A172 (cell line): ENCODE measurements around the gene SPACA4. TPM values are rescaled to one million over a fixed set of nuclear protein-coding genes. Genes with fewer than 3 reads are reported as not detected.

ENCODE experiments used
- DNase-seq: peaks from one replicate; pipeline ENCODE4 v3.0.0-alpha.2; 2015; ENCODE audit warnings: low spot score
- total RNA-seq: library from RNA; depleted of rRNA; stranded (reverse); fragments of >200 nt; shearing (Covaris generic); gene quantifications from 2 replicates; pipeline ENCODE4 v1.2.3, GENCODE V29; 2014

The SPACA4 gene
- total RNA-seq, 1 experiment from 2014 or later, result not detected

DNA sequence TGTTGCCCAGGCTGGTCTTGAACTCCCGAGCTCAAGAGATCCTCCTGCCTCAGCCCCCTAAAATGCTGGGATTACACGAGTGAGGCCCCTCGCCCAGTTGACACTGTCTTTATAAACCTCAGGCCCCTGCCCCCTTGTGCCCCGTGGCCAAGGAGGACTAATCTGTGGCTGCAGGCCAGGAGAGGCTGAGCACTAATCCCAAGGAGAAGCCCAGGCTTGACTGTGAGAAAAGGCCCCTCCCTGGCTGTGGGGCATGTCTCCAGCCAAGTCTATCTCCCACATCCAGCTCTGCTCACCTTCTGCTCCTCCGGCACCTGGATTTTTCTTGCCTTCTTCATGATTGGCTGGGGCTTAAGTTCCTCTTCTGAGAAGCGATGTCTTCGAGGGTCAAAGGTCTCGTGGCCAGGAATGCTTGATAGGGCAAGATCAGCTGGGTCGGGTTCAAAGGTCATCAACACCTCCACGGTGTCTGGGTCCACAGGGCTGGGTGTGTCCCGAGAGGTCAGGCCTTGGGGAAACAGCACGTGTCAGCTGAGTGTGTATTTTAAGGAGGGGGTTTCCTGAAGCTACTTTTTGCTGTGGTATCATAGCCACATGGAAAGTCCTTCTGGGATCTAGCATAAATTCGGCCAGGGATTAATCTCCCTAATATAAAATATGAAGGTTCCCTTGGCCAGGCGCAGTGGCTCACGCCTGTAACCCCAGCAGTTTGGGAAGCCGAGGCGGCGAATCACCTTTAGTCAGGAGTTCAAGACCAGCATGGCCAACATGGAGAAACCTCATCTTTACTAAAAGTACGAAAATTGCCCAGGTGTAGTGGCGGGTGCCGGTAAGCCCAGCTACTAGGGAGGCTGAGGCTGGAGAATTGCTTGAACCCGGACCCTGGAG, 26.9 kb downstream of the SPACA4 start:
- DNase-seq, result no peak

DNA sequence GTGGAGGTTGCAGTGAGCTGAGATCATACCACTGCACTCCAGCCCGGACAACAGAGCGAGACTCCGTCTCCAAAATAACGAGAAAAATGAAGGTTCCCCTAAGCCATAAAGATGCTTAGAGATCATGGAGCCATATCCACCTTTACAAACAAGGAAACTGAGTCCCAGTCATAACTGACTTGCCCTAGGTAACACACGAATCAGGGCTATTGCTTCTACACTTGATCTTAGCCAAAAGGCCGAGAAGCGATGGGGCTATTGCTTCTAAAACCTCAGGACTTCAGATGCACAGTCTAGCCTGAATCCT, 27.4 kb downstream of the SPACA4 start:
- no peak for DNase-seq

- peak; percentile 87 for DNase-seq
These were observed 28.1 kb downstream of the SPACA4 start for GRCh38 chr19:48634424-48635262.

DNA sequence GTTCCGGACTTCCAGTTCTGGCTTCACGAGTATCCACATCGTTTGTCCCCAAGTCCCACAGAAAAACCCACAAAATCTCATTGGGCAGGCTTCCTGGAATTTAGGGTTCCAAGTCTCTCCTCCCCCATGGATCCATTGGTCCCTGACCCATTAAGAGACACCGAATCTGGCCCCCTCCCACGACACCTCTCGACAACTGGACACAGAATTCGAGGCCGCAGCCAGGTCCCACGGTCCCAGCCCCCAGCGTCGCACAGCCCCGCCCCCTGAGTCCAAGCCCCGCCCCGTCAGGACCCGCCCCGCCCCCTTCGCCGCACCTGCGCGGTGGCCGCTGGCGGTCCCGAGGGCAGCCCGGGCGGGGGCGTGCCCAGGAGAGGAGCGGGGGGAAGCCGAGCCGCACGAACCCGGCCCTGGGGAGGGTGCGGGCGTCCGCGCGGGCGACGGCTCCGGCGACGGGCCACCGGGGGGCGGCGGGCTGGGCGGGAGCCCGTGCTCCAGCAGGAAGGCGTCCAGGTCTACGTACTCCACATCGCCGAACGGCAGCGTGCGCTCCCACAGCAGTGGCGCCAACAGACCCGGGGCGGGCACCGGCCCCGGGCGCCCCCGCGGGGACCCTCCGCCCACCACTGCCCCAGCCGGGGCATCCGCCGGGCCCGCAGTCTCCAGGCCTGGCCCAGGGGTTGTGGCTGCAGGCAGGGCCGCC, 28.9 kb downstream of the SPACA4 start:
- DNase-seq, result no peak

- no peak for DNase-seq
These were observed 29.7 kb downstream of the SPACA4 start for GRCh38 chr19:48635966-48636858.

GRCh38 chr19:48636859-48637448, 30.4 kb downstream of the SPACA4 start, which contains the start of gene DBP:
Gene DBP (minus strand): TSS chr19:48637379. CDS start chr19:48636994, 385 bp downstream.
- no peak for DNase-seq

- peak; percentile 91 for DNase-seq
These were observed 31.0 kb downstream of the SPACA4 start for GRCh38 chr19:48637449-48637947.

DNA sequence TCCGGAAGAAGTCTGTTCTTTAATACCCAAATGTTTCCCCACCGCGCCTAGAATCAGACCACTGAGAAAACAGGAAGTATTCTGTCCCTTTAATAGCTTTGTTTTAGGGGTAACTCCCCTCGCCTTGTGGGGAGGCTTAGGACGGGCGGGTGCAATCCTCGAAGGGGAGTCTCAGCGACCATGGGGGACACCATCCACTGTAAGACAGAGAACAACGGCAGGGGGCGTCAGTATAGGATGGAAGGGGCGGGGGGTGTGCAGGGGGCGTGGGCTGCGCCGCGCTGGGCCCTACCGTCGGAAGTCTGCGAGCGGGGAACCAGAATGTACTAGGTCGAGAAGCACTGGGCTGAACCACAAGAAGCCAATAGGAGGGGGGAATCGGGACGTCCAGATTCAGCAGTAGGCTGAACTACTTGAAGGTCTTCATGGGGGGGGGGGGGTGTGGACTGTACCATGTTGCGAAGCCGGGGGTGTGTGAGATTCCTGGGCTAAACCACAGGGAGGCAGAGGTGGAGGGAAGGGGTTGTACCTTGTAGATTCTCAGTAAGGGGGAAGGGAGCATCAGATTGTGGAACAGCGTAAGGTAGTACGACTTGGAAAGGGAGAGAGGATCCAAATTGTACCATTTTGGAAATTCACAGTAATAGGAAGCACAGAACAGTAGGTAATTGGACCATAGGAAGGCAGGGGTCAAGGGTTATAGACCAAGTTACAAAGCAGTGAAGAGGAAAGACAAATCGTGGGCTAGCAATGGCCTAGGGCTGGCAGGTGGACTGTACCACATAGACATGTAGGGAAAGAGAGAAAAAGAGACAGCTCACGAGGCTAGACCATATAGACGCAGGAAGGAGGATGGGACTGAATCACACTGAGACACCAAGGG, 31.6 kb downstream of the SPACA4 start:
- peak; percentile 80 for DNase-seq

DNA sequence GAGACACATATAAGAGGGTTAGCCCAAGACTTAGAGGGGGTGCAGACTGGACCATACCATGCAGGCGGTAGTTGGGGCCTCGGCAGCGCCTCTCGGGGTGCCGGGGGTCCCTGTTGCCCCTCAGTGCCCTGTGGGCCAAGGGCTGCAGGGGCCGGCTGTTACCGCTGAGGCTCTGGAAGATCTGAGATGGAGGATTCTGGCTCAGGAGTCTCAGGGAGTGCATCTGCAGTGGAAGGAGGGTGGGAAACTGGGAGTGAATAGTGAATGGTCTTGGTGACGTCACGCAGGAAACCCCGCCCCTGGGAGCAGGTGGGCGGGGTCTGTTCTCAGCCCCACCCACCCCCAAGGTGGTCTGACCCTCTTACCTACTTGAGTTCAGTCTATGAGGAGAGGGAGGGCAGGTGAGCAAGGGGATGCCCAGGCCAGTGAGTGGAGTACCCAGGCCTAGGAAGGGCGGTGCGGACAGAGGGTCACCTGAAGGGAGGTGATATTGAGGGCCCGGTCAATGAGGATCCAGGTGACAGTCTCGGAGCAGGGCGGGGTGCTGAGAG, 32.4 kb downstream of the SPACA4 start:
- no peak for DNase-seq

DNA sequence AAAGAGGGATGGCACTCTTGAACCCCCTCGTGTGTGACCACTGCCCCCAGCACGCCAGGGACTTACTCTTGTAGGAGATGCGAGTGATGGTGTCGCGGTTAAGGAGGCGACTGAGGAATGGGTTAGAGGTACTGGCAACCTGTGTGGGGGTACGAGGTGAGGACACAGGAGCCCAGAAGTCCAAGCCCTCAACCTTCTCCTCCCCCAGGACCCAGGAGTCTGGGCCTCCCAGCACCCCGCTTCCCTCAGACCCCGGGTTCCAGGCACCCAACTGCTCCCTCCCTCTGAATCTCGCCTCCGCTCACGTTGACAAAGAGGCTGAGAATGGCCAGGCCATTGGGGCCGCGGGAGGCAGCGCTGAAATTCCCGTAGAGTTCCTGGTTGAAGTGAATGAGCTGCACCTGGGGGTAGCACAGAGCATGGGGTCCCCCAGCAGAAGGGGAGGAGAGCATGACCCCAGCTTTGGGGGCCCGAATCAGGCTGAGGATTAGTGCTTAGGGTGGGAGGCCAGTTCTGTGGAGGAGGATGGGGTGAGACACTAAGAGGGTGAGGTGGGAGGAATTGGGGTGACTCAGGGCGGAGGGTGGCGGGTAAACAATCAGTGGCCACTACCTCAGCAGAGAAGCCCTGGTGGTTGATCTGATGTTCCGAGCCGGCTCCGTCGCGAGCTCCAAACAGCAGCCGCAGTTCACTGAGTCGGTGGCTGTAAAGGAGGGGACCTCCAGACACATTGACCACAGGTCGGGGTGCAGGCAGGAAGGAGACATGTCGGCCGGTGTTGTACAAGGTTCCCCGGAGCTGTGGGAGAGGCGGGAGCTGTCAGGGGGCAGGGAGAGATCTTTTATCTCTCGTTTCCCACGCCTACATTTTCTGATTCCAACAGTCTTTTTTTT, 33.2 kb downstream of the SPACA4 start:
- no peak for DNase-seq

- no peak for DNase-seq
These were observed 35.3 kb downstream of the SPACA4 start for GRCh38 chr19:48641850-48642249.

- DNase-seq, result no peak
These were observed 36.3 kb downstream of the SPACA4 start for GRCh38 chr19:48642862-48643261.

GRCh38 chr19:48644355-48644754, 37.8 kb downstream of the SPACA4 start:
- DNase-seq, result no peak

DNA sequence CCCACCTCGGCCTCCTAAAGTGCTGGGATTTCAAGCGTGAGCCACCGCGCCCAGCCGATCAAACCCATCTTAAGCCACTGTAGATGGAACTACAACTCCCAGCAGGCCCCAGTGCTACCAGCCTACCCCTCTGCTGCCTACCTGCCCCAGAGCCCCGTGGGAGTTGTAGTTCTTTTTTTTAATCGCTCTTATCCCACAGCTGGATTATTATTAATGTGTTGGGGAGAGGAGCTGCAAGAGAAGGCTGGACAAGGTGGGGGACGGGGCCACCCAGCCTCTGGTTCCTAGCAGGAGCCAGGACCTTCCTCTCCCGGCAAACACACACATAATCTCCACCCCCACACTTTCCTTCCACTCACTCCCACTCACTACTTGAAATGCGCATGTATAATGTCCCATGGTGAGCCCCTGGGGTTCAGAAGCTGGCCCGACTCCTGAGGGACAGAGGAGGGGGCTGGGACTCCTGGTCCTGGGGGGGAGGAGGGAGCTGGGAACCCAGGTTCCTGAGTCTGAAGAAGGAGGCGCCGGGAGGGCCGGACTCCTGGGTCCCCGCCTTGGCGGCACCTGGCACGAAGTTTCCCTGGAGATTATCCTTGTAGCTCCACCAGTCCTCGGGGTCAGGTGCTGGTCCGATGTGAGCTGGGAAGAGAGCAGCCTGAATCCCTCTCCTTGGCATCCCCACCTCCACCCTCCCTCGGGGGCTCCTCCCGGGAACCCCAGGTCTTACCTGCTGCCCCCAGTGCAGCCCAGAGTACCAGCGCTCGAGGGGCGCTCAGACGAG, 38.5 kb downstream of the SPACA4 start:
- peak; percentile 53 for DNase-seq

DNA sequence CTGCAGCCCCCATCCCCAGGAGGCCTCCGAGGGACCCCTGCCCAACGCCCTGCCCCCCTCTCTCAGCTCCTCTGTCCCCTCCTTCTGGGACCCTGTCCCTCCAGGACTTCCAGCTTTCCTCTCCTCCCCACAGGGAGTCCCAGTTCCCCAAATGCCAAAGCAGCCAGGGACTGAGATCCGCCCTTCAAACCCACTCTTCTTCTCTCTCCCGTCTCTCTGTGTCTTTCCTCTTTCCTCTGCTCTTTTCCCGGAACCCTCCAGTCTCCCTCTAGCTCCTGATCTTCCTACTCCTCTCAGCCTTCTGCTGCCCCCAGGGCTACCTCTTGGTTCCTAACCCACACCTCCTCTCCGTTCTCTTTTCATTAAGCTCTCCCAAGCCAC, 39.1 kb downstream of the SPACA4 start:
- DNase-seq, result no peak

GRCh38 chr19:48646001-48646721, 39.6 kb downstream of the SPACA4 start, which contains the start of gene CA11:
Gene CA11 (minus strand): TSS chr19:48646187. CDS start chr19:48645632, 555 bp downstream.
- peak; percentile 55 for DNase-seq
